HFFc6 (cell line): ENCODE data around the gene SBF1. TPM values are rescaled to one million over a fixed set of nuclear protein-coding genes. Genes with fewer than 3 reads are reported as not detected.

Experiments used
- DNase-seq: peaks from one replicate; pipeline ENCODE4 v3.0.0-alpha.2; 2018
- H3K27ac Mint-ChIP-seq: 2 replicates; pipeline ENCODE4 v1.8.0; 2020; ENCODE audit warnings: mild to moderate bottlenecking, mixed read lengths
- H3K27me3 Mint-ChIP-seq: 2 replicates; pipeline ENCODE4 v1.8.0; 2021; ENCODE audit warnings: mild to moderate bottlenecking, moderate library complexity, mixed read lengths; ENCODE audit not compliant: insufficient read depth
- H3K36me3 Mint-ChIP-seq: 2 replicates; pipeline ENCODE4 v1.8.0; 2021; ENCODE audit warnings: low read depth, mixed read lengths
- H3K4me1 Mint-ChIP-seq: 2 replicates; pipeline ENCODE4 v1.8.0; 2020; ENCODE audit warnings: low read depth, mixed read lengths
- H3K4me3 Mint-ChIP-seq: 2 replicates; pipeline ENCODE4 v1.8.0; 2020; ENCODE audit warnings: mild to moderate bottlenecking, moderate library complexity, mixed read lengths
- H3K9me3 Mint-ChIP-seq: 2 replicates; pipeline ENCODE4 v1.8.0; 2020; ENCODE audit warnings: mild to moderate bottlenecking, mixed read lengths
- total RNA-seq, 6 experiments: library from RNA; stranded (reverse); fragmentation: NEBNext Ultra II Directional; extraction: Animal tissue kit (Norgen Biotek cat#: 25700); gene quantifications; 2 replicates in 1 of 6; 3 replicates in 5 of 6; pipeline ENCODE4 v1.2.3, GENCODE V29; 2021
- TF ChIP-seq, protein P1 (sequence below): fragments of 200-600 bp; sonication (generic); IDR thresholded peaks from 2 replicates; pipeline ENCODE4 v1.5.0; 2021; ENCODE audit warnings: antibody characterized with exemption, mild to moderate bottlenecking

Gene SBF1
- total RNA-seq, 6 experiments from 2014 or later, result 63.9 to 76.7 (median 71.2) TPM

DNA sequence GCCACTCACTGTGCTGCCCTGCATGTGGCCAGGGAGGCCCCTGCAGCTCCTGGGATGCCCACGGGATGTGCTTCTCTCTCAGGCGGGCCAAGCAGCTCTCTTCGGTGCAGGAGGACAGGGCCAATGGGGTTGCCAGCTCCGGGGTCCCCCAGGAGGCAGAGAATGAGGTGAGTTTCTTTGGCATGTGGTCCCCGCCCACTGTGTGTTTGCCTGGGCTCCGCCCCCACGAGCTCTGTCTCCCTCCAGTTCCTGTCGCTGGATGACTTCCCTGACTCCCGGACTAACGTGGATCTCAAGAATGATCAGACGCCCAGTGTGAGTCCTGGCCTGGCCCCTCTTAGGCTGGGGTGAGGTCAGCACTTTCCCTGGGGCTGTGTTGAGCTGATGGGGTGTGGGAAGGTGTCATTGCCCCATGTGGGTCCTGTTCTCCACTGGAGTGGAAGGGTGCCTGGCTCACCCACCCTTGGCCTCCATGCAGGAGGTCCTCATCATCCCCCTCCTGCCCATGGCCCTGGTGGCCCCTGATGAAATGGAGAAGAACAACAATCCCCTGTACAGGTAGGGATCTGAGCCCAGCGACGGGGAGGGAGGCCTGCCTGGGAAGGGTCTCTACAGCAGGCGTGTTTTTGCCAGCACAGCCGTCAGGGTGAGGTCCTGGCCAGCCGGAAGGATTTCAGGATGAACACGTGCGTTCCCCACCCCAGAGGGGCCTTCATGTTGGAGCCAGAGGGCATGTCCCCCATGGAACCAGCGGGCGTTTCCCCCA is 42.8 kb upstream of the SBF1 start:
- Mint-ChIP-seq H3K27me3 (no peaks in the 10 kb centered on the region), H3K36me3 (peaks cover 11% of the 10 kb centered on the region; the same call in 1 of the 2 replicates), H3K27ac (no peak overlapping the region), H3K9me3 (no peaks in the 10 kb centered on the region), H3K4me3 (no peak overlapping the region), H3K4me1 (no peaks in the 10 kb centered on the region)
- no peak for DNase-seq
- TF ChIP-seq, protein P1, sequence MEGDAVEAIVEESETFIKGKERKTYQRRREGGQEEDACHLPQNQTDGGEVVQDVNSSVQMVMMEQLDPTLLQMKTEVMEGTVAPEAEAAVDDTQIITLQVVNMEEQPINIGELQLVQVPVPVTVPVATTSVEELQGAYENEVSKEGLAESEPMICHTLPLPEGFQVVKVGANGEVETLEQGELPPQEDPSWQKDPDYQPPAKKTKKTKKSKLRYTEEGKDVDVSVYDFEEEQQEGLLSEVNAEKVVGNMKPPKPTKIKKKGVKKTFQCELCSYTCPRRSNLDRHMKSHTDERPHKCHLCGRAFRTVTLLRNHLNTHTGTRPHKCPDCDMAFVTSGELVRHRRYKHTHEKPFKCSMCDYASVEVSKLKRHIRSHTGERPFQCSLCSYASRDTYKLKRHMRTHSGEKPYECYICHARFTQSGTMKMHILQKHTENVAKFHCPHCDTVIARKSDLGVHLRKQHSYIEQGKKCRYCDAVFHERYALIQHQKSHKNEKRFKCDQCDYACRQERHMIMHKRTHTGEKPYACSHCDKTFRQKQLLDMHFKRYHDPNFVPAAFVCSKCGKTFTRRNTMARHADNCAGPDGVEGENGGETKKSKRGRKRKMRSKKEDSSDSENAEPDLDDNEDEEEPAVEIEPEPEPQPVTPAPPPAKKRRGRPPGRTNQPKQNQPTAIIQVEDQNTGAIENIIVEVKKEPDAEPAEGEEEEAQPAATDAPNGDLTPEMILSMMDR, result no peak

DNA sequence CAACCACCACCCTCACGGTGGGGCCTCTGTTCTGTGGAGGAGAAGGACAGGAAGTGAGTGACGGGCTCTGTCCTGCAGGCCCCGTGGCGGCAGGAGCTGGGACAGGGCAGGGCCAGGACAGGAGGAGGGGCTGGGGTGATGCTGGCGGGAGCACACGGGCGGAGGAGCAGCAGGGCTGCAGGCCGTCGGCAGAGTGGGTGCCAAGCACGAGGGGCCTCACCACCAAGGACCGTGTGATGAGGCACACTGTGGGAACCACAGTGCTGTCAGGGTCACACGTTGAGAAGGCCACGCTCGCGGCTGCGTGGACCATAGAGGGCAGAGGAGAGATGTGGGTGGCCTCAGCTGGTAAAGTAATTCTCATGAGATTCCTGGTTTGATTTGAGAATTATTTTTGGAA is 42.1 kb upstream of the SBF1 start:
- Mint-ChIP-seq H3K36me3 (peaks cover 11% of the 10 kb centered on the region; the same call in 1 of the 2 replicates), H3K27me3 (no peaks in the 10 kb centered on the region), H3K4me3 (no peak overlapping the region), H3K9me3 (no peaks in the 10 kb centered on the region), H3K4me1 (no peaks in the 10 kb centered on the region), H3K27ac (no peak overlapping the region)
- DNase-seq, result no peak
- TF ChIP-seq, protein P1, result no peak

DNA sequence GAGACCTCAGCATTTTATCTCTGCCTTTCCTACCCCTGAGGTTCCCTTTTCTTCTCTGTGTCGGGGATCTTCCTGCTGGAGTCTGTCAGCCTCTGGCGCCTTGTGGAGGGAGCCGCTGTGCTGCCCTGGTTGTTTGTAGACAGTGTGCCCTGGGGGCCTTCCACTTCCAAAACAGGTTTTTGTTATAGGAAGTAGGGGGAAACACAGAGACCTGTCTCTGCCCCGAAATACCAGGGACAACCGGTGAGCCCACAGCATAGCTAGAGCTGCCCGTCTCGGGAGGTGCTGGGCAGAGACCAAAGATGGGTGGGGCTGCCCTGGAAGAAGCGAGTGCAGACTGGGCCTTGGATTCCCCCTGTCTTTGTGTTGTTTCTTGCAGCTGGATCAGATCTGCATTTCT is 41.2 kb upstream of the SBF1 start:
- H3K27me3 Mint-ChIP-seq, result no peaks in the 10 kb centered on the region
- H3K4me3 Mint-ChIP-seq, result no peak overlapping the region
- no peaks in the 10 kb centered on the region for H3K4me1 Mint-ChIP-seq
- no peaks in the 10 kb centered on the region for H3K9me3 Mint-ChIP-seq
- DNase-seq, result no peak
- H3K36me3 Mint-ChIP-seq, result peaks cover 11% of the 10 kb centered on the region; the same call in 1 of the 2 replicates
- H3K27ac Mint-ChIP-seq, result no peak overlapping the region
- TF ChIP-seq, protein P1, result no peak

DNA sequence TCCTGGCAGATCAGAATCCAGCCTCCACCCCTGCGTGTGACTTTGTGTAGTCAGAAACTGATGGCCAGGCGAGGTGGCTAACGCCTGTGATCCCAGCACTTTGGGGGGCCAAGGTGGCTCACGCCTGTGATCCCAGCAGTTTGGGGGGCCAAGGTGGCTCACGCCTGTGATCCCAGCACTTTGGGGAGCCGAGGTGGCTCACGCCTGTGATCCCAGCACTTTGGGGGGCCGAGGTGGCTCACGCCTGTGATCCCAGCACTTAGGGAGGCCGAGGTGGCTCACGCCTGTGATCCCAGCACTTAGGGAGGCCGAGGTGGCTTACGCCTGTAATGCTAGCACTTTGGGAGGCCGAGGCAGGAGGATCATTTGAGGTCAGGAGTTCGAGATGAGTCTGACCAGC is 38.3 kb upstream of the SBF1 start:
- H3K36me3 Mint-ChIP-seq, result peaks cover 4% of the 10 kb centered on the region; the same call in 1 of the 2 replicates
- H3K27ac Mint-ChIP-seq, result no peak overlapping the region
- peaks cover 12% of the 10 kb centered on the region for H3K4me1 Mint-ChIP-seq
- no peaks in the 10 kb centered on the region for H3K27me3 Mint-ChIP-seq
- H3K9me3 Mint-ChIP-seq, result no peaks in the 10 kb centered on the region
- no peak for DNase-seq
- no peak overlapping the region for H3K4me3 Mint-ChIP-seq
- TF ChIP-seq, protein P1, result no peak

DNA sequence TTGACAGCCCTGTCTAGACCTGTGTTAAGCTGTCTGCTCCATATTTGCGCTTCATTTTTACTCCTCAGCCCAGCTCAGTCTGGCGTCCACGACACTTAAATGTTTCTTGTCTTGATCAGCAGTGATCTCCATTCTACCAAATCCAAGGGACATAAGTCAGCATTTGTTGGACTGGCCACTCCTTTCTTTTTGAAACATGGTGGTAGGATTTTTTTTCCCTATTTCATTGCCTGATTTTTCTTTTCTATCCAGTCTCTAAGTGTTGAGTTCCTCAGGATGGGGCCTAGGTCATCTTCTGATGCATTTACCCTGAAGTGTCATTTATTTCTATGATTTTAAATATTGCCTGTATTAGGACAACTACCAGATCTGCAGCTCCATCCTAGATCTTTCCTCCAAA is 34.1 kb upstream of the SBF1 start:
- H3K36me3 Mint-ChIP-seq, result no peaks in the 10 kb centered on the region
- H3K4me1 Mint-ChIP-seq, result peaks cover 12% of the 10 kb centered on the region
- DNase-seq, result no peak
- H3K27me3 Mint-ChIP-seq, result no peaks in the 10 kb centered on the region
- H3K9me3 Mint-ChIP-seq, result no peaks in the 10 kb centered on the region
- H3K4me3 Mint-ChIP-seq, result peak overlapping the region; percentile 94
- peak overlapping the region; percentile 83 for H3K27ac Mint-ChIP-seq
- TF ChIP-seq, protein P1, result no peak
